Right renal pelvis (tissue), 4 donors: ENCODE measurements around the gene HTR3C. TPM values are rescaled to one million over a fixed set of nuclear protein-coding genes. Genes with fewer than 3 reads are reported as not detected.
"Not testable (repeated sequence)": the region's sequence is repeated elsewhere in the genome, so short reads cannot be mapped to it uniquely, and the experiment has no call there.

Experiments
- DNase-seq, 4 donors: peaks; one replicate each; pipeline ENCODE4 v3.0.0-alpha.2; 2013; ENCODE audit warnings: low read depth in 4 of 4, low spot score in 3 of 4, missing footprints in 1 of 4
- polyA plus RNA-seq, 4 donors: library from polyadenylated mRNA; unstranded; fragments of 120-200 nt; gene quantifications; one replicate each; pipeline ENCODE4 v1.2.1, GENCODE V29; 2013; ENCODE audit not compliant: insufficient read length in 4 of 4

The HTR3C gene
- polyA plus RNA-seq, 4 donors, result 0.03 TPM; not detected in 3

DNA sequence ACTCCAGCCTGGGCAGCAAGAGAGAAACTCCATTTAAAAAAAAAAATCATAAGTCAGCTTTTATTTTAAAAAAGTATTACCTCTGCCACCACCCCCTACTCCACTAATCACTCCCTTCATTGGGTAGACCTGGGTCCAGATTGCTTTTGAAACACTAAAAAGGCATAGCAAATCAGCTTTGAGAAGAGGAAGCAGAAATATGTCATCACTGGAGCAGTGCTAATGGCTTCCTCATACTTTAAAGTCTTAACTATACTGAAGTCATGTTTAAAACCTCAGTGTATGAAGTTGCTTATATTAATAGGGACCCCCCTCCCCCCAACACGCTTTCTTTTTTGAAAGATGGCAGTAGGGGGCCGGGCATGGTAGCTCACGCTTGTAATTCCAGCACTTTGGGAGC is 22.3 kb upstream of the HTR3C start:
- no peak for DNase-seq

DNA sequence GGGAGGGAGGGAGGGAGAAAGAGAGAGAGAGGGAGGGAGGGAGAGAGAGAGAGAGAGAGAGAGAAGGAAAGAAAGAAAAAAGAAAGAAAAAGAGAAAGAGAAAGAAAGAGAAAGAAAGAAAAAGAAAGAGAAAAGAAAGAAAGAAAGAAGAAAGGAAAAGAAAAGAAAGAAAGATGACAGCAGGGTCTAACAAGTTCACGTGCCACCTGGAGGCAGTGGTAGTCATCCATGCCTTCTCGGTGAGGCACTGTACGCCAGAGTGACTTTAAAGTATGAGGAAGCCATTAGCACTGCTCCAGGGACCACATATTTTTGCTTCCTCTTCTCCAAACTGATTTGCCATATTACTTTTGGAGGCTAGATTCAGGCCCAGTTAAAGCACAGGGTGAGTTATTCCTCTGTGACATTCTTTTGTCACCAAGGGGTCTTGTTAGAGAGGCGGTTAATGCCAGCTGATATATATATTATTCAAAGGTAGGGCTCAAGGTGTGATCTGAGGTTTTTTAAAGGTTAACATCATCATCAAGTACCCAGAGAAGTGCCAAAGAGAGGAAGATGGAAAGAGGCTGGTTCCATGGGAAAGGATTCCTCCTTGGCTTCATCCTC is 21.6 kb upstream of the HTR3C start, which contains the start of gene HTR3D:
TSS of gene HTR3D (plus strand) at position 556 of the 606 bp plus-strand sequence. CDS start at position 556, 0 bp downstream.
- DNase-seq, result peak in 1 of 4 donors; percentile 49

DNA sequence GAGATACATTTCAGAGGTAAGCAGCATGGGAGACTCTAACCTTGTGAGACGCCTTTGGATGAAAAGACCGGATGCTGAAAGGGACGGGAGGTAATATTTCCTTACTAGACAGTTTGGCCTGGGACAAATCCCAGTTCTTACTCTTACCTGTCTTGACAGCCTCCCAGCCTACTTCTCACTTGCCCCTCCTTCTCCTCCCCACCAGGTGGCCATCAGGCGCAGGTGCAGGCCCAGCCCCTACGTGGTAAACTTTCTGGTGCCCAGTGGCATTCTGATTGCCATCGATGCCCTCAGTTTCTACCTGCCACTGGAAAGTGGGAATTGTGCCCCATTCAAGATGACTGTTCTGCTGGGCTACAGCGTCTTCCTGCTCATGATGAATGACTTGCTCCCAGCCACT is 15.0 kb upstream of the HTR3C start:
- DNase-seq, result no peak

DNA sequence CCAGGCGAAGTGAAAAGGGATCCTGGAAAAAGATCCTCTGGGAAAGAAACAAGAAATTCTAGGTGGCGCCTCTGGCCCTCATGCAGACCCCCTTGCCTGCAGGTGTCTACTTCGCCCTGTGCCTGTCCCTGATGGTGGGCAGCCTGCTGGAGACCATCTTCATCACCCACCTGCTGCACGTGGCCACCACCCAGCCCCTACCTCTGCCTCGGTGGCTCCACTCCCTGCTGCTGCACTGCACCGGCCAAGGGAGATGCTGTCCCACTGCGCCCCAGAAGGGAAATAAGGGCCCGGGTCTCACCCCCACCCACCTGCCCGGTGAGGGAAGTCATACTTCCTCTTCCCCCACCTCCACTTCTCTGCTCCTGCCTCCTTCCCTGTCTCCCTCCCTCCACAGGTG is 14.5 kb upstream of the HTR3C start:
- not testable (repeated sequence) for DNase-seq

DNA sequence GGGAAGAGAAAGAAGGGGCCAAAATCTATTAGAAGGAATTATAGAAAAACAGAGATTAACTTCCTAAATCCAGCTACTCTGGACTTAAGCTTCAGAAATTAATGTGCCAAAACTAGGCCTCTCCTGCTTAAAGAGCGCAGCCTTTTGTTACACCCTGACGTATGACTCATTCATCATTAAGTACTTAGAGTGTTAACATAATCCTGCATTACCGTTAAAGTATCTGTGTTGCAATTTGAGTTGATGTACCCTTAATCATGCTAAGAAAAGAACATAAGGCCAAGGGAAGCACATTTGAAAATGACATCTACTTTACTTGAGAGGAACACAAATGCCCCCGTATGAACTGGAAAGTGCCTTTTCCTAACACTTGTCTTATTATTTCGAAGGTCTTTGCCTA is 13.4 kb upstream of the HTR3C start:
- no peak for DNase-seq

DNA sequence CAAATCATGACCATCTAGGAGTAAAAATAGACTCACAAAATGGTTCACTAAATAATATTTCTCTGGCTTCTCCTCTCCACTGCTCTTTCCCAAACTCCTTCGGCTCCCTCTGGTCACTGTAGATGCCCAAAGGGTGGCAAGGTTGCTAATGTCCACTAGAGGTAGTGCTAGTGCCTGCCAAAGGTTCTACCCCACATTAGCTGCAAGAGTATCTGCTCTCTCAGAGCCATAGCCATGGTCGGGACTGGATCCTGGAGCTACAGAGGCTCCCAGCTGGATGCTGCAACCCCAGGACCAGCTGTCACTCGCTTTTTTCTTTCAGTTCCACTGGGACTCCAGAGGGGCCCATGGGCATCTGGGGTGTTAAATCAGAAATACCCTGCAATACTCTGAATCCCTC is 12.8 kb upstream of the HTR3C start:
- DNase-seq, result no peak

DNA sequence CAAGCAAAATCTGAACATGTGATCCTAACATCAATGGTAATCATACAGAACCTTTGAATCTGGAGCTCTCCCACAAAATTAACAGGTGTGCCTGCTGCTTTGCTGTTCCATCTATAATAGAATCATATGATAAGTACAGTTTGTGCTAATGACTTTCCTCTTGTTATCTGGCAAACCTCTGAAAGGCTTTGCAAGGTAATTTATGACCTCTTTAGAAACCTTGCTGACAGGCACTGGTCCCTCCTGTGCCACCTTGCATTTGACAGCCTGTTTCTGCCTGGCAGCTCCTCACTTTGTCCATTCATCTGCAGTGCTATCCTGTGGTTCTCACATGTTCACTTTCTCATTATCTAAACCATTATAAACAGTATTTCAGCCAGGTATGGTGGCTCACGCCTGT is 10.2 kb upstream of the HTR3C start:
- no peak for DNase-seq

DNA sequence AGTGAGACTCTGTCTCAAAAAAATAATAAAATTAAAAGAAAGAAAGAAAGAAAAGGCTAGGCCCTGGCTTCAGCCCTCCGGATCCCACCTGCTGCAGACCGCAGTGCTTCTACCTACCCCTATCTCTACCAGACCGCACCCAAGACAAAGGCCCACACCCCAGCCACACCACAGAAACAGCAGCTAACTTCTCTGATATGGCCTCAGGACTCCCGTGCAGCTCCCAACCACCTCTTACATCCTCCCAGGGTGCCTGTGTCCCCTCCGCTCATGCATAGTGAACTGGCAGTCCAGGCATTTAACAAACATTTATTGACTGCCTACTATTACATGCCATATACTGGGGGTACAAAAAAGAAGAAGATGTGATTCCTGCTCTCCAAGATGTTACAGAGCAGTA is 6.9 kb upstream of the HTR3C start:
- DNase-seq, result no peak

DNA sequence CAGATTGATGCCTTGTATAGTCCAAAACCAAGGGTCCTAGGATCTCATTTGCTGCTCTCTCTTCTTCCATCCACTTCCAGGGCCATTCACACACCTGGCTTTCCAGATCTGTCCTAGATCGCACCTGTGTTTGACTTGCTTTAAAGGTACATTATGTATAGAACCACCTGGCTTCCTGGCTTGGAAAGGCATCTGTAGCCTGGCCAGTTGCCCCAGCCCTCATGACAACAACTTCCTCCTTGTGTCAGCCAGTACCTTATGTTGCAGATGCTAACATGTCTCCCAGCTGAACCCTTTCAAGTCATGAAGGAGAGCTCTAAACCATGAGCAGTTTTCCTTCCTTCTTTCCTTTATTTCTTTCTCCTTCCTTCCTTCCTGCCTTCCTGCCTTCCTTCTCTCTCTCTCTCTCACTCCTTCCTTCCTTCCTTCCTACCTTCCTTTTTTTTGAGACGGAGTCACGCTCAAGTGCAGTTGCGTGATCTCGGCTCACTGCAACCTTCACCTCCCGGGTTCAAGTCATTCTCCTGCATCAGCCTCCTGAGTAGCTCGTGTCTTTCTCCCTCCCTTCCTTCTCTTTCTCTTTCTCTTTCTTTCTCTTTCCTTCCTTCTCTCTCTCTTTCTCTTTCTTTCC is 2.5 kb upstream of the HTR3C start:
- no peak for DNase-seq

DNA sequence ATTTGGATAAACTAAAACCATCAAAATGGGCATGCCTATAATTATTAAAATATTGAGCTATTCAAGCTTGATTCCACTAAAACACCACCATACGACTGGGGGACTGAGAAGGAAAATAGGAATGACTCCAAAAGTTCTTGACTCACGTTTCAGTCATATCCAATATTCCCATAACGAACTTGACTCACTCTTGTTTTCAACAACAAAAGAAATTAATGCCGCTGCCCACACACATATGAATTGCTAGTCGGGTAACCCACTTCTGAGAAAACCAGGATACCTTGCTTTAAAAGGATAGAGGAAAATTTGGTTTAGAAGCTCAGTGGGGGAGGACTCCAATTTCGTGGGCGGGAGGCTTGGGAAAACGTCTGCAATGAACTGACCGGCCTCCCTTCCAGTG is 5.2 kb downstream of the HTR3C start:
- no peak for DNase-seq

DNA sequence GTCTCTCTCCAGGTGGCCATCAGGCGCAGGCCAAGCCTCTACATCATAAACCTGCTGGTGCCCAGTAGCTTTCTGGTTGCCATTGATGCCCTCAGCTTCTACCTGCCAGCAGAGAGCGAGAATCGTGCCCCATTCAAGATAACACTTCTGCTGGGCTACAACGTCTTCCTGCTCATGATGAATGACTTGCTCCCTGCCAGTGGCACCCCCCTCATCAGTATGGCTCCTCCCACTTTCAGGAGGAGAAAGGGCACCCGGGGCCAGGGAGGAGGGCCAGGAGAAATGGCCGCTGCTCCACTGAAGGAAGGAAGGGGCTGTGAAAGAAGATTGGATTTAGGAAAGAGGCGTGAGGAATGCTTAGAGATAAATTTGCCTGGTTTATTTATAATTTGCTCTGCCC is 6.6 kb downstream of the HTR3C start:
- no peak for DNase-seq

DNA sequence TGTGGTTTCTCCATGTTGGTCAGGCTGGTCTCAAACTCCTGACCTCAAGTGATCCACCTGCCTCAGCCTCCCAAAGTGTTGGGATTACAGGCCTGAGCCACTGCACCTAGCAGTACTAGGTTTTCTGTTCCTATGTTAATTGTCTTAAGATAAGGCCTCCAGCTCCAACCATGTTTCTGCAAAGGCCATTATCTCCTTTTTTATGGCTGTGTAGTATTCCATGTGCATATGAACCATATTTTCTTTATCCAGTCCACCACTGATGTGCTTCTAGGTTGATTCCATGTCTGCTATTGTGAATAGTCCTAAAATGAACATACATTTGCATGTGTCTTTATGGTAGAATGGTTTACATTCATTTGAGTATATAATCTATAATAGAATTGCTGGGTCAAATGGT is 9.8 kb downstream of the HTR3C start:
- no peak for DNase-seq

DNA sequence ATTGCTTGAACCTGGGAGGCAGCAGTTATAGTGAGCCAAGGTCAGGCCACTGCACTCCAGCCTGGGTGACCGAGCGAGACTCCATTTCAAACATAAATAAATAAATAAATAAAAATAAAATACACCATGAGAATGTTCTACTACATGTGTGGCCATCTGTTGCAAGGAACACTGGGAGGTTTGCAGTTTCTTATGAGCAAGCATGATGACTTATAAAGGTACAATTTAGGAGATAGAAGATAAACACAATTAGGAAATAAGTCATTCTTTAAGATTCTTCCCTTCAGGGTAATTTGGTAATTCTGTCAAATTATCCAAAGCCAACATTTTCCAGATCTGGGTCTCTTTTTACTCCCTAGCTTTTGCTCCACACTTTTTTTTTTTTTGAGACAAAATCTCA is 13.4 kb downstream of the HTR3C start:
- no peak for DNase-seq

DNA sequence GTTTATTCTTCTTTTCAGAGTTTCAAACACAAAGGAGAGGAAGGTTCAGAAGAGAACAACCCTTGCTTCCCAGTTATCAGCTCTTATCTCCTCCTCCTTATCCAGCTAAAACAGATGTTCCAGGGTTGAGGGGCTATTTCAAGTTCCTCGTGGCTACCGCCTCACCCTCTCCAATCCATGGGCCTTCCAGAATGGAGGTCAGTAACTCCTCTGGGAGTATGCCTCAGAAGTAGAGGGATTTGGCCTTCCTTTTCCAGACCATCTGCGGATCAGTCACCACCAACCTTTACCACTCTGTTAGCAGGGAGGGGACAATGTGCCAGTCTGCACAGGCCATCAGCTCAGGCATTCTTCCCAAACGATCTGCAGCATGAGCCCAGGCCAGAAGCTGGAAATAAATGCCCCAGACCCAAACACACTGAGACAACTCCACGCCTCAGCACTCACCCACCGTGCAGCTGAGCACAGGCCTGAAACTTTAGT is 14.8 kb downstream of the HTR3C start:
- no peak for DNase-seq

DNA sequence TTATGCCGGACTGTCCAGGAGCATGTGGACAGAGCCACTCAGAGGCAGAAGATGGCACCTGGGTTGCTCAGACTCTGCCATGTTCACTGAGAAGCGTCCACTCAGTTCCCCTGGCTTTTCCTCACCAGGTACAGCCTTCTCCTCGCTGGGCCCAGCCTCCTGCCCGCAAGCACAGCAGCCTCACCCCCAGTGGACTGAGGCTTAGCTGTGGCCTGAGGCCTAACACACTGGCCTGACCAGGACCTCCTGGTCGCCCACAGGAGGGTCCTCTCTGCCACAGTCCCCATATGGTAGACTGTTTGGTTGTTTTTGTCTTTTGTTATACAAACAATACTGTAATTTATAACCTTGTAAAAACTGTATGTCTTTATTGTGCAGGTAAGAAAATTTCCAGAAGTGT is 15.5 kb downstream of the HTR3C start:
- no peak for DNase-seq

DNA sequence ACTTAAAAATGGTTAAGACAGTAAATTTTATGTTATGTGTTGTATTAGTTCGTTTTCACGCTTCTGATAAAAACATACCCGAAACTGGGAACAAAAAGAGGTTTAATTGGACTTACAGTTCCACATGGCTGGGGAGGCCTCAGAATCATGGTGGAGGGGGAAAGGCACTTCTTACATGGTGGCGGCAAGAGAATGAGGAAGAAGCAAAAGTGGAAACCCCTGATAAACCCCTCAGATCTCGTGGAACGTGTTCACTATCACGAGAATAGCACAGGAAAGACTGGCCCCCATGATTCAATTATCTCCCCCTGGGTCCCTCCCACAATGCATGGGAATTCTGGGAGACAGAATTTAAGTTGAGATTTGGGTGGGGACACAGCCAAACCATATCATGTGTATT is 18.3 kb downstream of the HTR3C start:
- DNase-seq, result not testable (repeated sequence)

DNA sequence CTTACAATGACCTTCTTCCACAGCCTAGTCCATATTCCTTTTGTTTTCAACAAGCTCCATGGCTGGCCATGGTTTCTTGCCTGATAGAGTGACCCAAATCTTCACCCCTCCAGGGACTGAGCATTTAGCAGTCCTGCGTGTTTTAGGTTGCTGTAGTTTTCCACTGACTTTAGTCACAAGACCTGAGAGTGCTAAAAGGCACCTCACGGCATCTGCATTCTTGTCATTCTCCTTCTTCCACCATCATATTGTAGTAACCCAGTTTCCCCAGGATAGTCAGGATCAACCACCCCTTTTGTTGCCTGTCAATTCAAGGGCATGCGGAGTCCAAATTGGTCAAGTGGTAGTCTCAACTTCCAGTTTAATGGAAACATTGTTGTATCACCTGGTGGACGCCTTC is 20.8 kb downstream of the HTR3C start:
- DNase-seq, result no peak

DNA sequence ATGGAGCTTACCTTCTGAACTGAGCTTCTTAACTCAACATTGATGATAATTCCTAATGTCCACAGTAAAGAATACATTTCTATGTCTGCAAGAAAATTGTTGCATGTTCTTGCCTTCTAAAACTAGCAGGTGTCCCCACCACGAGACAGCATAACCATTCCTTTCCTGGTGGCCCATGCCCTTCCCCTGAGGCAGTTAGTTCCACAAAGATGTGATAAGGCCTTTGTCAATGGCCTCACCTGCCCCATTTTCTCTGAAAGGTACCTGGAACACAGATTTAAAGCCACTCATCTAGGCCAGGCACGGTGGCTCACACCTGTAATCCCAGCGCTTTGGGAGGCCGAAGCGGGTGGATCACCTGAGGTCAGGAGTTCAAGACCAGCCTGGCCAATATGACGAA is 23.1 kb downstream of the HTR3C start:
- no peak for DNase-seq

DNA sequence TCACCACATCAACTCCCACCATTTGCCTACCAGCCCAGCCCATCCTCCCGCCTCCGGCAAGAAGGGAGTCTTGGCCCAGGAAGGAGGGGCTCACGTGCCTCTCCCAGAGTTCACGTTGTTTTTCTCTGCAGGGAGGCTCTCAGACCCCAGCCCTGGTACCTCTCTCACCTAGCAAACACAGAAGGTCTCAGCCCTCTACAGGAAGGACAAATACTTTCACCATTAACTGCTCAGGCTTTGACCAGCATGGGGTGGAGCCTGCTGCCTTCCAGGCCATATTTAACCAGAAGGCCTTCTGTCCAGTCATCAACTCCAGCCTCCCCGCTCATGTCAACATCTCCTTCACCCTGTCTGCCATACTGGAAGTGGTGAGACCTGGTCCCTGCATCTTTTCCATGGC is 25.0 kb downstream of the HTR3C start:
- no peak for DNase-seq

DNA sequence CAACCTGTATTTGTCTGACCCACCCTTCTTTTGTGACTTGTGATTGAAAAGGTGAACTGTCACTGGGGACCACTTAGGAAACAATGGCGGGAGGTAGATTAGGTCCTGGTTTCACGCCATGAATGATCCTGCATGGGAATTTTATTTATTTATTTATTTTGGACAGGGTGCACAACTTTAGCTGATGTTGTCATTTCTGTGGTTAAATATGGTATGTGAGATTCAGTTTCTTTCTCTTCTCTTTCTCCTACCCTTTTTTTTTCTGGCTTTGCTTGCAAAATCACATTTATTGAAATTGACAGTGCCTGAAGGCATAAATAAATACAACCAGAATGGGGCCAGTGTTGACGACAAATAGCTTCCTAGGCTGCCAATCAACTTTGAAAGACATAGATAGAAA is 26.0 kb downstream of the HTR3C start:
- no peak for DNase-seq

DNA sequence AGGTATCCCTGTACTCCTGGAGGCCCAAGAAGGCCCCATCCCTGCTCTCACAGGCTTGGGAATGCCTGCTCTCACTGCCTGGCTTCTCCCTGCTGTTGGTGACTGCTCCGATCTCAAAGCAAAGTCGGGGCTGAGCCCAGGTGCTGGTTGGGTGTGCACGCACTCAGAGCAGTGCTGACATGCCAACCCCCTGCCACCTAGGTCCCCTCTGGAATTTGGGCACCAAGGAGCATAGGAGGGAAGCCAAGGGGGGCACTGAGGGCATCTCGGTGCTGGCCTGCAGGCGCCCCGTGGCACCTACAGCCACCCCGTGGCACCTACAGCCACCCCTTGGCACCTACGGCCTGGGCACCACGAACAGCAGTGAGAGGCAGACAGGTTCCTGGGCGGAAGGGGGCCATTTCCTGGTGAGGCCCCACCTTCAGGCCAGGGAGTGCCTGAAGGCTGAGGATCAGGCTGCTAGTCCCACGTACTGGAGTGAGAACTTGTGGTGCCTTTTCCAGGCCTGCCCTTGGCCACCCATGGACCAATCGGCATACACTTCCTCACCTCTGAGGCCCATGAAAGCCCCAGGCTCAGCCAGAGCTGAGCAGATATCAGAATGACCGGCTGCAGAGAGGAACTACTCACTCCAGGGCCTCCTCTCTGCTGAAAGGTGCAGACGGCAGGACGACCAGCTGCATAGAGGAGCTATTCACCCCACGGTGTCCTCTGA is 28.4 kb downstream of the HTR3C start:
- no peak for DNase-seq

DNA sequence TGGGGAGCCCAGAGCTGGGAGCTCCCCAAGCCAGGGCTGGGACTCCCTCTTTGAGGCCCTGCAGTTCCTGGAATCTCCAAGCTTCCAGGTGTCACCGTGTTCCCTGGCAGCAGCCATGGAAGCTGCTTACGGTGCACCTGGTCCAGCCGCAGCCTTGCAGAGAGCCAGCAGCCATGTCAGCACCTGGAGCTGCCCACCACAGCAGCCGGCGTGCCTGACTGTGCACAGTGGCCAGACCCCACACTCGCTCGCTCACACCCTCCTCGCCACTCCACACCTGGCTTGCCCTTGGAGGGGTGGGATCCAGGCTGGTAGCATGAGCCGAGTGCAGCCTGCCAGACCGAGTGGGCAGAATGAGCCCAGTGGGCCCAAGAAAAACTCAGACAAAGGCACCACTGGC is 29.2 kb downstream of the HTR3C start:
- DNase-seq, result no peak
